GOT3 (cell line): ENCODE data around the gene TM4SF20.
"Not testable (repeated sequence)": the region's sequence is repeated elsewhere in the genome, so short reads cannot be mapped to it uniquely, and the experiment has no call there.

Experiments
- DNase-seq: peaks from one replicate; lab custom pipeline; 2025; ENCODE audit warnings: mixed read lengths; lab: John Stamatoyannopoulos, UW

Gene TM4SF20

GRCh38 chr2:227398684-227399670 lies 19.9 kb upstream of the TM4SF20 start:
- no peak for DNase-seq

- DNase-seq, result no peak
Measured at GRCh38 chr2:227397562-227397961, 18.5 kb upstream of the TM4SF20 start.

GRCh38 chr2:227395556-227395955 lies 16.4 kb upstream of the TM4SF20 start:
- DNase-seq, result no peak

DNA sequence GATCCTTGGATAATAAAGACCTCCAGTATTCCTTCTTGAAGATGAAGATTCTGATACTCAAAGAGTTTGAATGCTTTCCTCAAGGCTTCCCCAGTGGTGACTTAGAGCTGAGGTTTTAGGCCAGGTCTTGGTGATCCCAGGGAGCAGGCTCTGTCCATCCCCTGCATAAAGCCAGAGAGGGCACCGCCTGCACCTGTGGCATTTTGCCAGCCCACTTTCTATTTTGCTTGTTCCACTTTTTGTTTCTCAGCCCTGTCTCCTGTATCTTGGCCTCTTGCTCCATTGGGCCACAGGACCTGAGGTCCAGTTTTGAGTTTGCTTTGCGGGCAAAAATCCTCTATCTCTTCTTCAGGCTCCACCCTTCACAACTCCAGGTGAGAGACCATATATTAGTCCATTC lies 15.3 kb upstream of the TM4SF20 start:
- DNase-seq, result no peak

DNA sequence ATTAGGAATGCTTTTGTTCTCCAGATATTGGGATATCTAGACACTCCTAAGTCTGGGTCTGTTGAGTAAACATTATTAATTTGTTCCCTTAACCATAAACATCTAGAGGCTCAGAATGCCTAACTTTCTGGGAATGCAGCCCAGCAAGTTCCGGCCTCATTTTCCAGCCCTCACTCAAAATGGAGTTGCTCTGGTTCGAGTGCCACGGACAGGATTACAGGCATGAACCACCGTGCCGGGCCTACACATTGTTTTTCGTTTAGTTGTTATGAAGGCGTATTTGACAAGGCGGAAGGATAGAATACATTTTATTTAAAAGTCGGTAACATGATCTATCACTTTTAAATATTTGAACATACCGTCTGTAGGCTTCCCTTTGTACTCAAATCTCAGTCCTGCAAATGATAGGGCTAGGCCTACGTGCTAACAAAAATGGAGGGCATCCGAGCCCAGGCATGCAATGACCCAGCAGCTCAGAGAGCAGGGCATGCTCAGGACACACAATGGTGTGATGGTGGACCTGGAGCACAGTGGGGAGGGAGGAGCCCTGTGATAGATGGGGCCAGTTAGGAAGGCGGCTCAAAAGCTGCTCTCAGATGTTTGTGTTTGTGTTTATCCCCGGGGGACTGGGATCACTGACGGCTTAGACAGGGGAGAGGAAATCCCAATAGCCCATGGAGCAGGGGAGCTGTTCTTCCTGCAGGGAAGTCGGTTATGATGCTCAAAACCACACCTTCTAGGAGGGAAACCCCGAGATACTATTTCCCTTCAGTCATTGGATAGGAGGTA lies 11.6 kb upstream of the TM4SF20 start:
- no peak for DNase-seq

DNA sequence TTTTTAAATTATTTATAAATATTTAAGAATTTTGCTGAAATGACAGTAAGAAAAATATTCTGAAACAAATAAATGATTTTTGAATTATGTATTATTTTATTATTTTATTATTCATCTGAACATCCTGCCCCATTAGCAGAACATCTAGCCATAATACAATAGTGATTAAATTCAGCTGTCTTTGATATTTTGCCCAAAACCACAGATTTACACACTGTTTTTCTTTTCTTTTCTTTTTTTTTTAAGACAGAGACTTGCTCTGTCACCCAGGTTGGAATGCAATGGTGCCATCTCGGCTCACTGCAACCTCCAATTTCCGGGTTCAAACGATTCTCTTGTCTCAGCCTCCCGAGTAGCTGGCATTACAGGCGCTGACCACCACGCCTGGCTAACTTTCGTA lies 10.6 kb upstream of the TM4SF20 start:
- no peak for DNase-seq

DNA sequence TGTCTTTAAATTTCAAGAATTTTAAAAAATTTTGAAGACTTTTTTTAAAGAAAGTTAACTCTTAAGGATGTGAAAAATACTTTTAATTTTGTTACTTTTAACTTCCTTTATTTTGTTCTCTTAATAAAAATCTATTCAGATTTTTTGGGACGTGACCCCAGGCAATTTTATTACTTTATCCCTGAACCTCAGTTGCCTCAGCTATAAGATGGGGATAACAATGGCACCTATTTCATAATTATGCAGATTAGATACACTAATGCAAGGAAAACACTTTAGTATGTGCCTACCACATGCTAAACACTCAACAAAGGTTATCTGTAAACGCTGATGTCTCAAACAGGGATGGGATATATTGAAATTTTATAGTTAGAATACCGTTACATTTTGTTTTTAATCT lies 10.1 kb upstream of the TM4SF20 start:
- DNase-seq, result no peak

- DNase-seq, result peak; percentile 21
Measured at GRCh38 chr2:227388537-227389011, 9.5 kb upstream of the TM4SF20 start.

GRCh38 chr2:227387583-227387982 lies 8.5 kb upstream of the TM4SF20 start, which contains the start of gene SCYGR1:
Gene SCYGR1 (minus strand): TSS chr2:227387949. CDS start chr2:227387949, 0 bp downstream.
- DNase-seq, result not testable (repeated sequence)

GRCh38 chr2:227386630-227387029 lies 7.5 kb upstream of the TM4SF20 start:
- no peak for DNase-seq

- DNase-seq, result no peak
Measured at GRCh38 chr2:227383686-227384085, 4.6 kb upstream of the TM4SF20 start.

DNA sequence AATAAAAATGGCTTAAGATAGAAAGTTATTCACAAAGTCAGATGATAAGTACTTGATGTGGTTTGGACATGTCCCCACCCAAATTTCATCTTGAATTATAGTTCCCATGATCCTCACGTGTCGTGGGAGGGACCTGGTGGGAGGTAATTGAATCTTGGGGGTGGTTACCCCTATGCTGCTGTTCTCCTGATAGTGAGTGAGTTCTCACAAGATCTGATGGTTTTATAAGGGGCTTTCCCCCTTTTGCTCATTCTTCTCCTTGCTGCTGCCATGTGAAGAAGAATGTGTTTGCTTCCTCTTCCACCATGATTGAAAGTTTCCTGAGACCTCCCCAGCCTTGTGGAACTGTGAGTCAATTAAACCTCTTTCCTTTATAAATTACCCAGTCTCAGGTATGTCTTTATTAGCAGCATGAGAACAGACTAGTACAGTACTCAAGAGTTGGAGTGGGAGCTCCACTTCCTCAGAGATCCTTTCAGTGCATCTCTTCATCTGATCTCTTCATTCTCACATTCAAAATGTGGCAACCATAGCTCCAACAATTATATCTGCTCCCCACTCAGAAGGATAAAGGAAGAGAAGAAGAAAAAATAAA lies 3.2 kb upstream of the TM4SF20 start:
- DNase-seq, result not testable (repeated sequence)

- DNase-seq, result peak; percentile 26
Measured at GRCh38 chr2:227378371-227378782, 729 bp downstream of the TM4SF20 start.

DNA sequence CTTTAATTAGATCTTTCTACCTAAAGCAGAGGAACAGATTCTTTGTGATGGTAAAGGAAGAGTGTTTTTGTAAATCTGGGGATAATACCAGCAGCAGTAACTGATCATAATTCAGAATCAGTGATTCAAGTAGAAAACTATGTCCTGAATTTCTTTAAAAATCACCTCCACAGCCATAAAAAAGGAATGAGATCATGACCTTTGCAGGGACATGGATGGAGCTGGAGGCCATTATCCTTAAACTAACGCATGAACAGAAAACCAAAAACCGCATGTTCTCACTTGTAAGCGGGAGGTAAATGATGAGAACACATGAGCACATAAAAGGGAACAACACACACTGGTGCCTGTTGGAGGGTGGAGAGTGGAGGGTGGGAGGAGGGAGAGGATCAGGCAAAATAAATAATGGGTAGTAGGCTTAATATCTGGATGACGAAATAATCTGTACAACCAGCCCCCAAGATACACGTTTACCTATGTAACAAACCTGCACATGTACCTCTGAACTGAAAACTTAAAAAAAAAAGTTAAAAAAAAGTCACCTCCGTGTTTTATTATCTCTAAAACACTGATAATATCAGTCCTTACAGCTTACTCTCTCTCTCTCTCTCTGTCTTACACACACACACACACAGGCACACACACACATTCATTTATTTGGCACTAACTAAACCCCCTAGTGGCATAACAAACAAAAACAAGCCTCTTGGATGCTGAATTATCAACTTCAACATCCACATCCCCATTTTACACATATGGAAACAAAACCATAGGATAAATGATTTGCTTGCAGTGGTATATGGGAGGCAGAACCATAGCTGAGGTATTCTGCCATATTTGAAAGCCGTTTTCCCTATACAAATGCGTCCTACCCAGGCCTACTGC lies 1.4 kb downstream of the TM4SF20 start:
- no peak for DNase-seq

GRCh38 chr2:227376656-227377396 lies 2.3 kb downstream of the TM4SF20 start:
- DNase-seq, result no peak

- DNase-seq, result no peak
Measured at GRCh38 chr2:227374158-227374557, 4.9 kb downstream of the TM4SF20 start.

DNA sequence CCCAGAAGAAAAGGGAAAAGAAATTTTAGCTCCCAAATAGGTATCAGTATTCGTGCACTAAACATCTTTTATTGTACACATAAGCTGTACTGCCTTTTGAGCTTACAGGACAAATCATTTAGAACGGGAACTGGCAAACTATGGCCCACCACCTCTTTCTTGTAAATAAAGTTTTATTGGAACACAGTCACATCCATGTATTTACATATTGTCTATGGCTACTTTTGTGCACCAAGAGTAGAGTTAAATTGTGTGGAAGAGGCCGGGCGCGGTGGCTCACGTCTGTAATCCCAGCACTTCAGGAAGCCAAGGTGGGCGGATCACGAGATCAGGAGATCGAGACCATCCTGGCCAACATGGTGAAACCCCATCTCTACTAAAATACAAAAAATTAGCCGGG lies 5.7 kb downstream of the TM4SF20 start:
- no peak for DNase-seq

DNA sequence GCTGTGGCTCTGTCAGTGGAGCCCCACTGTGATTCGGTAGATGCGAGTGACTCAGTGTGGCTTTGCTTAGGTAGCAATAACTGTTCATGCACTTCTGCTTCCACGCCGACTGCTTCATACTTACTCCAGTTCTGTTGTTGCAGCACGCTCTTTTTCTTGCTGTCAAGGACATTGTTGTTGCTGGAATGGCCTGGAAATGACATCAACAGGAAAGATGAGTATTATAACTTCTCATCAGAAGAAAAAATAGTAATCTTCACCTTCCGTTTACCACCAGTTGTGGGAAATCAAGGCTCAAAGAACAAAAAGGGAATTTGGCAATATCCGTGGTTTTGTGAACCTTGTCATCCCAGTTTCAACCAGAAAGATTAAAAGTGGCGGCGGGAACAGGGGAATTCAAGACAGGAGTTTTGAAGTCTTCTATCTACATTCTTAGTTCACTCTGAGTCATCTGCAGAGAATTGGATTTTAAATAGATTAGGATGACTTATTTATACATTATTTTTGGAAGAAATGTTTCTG lies 8.3 kb downstream of the TM4SF20 start:
- no peak for DNase-seq

GRCh38 chr2:227370092-227370491 lies 9.0 kb downstream of the TM4SF20 start:
- no peak for DNase-seq

DNA sequence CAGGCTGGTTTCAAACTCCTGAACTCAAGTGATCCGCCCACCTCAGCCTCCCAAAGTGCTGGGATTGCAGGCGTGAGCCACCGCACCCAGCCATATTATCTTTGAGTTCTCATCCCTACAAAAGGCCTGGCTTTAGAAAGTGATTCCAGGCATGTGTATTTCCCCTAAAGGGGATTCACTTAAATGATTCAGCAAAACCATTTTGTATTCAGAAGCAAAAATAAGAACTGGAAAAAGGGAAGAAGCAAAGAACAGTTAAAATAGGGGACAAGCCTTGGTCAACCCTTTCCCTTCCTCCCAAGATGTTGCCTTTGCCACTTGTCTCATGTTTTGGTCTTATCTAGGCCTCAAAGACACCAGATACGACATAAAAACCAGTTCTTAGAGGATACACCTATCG lies 10.5 kb downstream of the TM4SF20 start:
- DNase-seq, result no peak
